ENCODE results near the gene CBLN1. TPM values are rescaled to one million over a fixed set of nuclear protein-coding genes. Genes with fewer than 3 reads are reported as not detected.

CBLN1 gene
- total RNA-seq (not detected in 2 replicates), polyA plus RNA-seq (not detected in 2 replicates), polyA minus RNA-seq (ENCODE audit: low replicate concordance) (not detected in 2 replicates)
- polyA plus RNA-seq (2012) = not detected in 2 replicates

GRCh38 chr16:49281480-49281842 is at the start of gene CBLN1:
CBLN1 (minus strand) TSS chr16:49281838; CDS start chr16:49281465, 373 bp downstream.
- Histone ChIP-seq H3K9ac (ENCODE audit: insufficient read depth, low read length) (no peak within 1 kb of the TSS), H3K4me1 (ENCODE audit: control insufficient read depth, extremely low read depth, insufficient read depth, low read length) (no peaks in the 10 kb centered on the region), H3K79me2 (ENCODE audit: control insufficient read depth, insufficient read depth, low read length) (no peaks in the 10 kb centered on the region), H2AFZ (ENCODE audit: low read length) (no peak within 1 kb of the TSS), H3K9me3 (ENCODE audit: control insufficient read depth, insufficient read depth, low read depth, low read length) (no peaks in the 10 kb centered on the region), H3K27me3 (ENCODE audit: control insufficient read depth, insufficient read depth, low read length) (peaks cover 39% of the 10 kb centered on the region), H3K4me3 (replicated peaks in 1 of 4; ENCODE audit: control extremely low read depth in 1 of 4, insufficient read depth in 1 of 4, low read depth in 3 of 4, low read length in 4 of 4) (no peak within 1 kb of the TSS), H3K4me2 (ENCODE audit: extremely low read depth, insufficient read depth, low read length) (no peak within 1 kb of the TSS), H3K27ac (ENCODE audit: insufficient read depth, low read length) (no peak within 1 kb of the TSS), H4K20me1 (ENCODE audit: control insufficient read depth, extremely low read depth, insufficient read depth, low read length) (no peaks in the 10 kb centered on the region), H3K36me3 (ENCODE audit: control insufficient read depth, insufficient read depth, low read length) (no peaks in the 10 kb centered on the region)
- no peak for DNase-seq (ENCODE audit: low read depth in 2 of 2)
- no peak for TF ChIP-seq EZH2 (IDR thresholded peaks at IDR 0.05; ENCODE audit: low read length, missing control alignments)
- no peak for TF ChIP-seq CTCF (conservative IDR thresholded peaks at IDR 0.05 in 1 of 2, IDR thresholded peaks at IDR 0.05 in 1 of 2; ENCODE audit: low read depth in 1 of 2, low read length in 2 of 2)

- TF ChIP-seq CTCF (conservative IDR thresholded peaks at IDR 0.05 in 1 of 2, IDR thresholded peaks at IDR 0.05 in 1 of 2; ENCODE audit: low read depth in 1 of 2, low read length in 2 of 2) (no peak), EZH2 (IDR thresholded peaks at IDR 0.05; ENCODE audit: low read length, missing control alignments) (no peak)
- Histone ChIP-seq H3K4me3 (replicated peaks in 1 of 4; ENCODE audit: control extremely low read depth in 1 of 4, insufficient read depth in 1 of 4, low read depth in 3 of 4, low read length in 4 of 4) (no peak overlapping the region), H3K4me1 (ENCODE audit: control insufficient read depth, extremely low read depth, insufficient read depth, low read length) (no peaks in the 10 kb centered on the region), H3K4me2 (ENCODE audit: extremely low read depth, insufficient read depth, low read length) (no peak overlapping the region), H3K27ac (ENCODE audit: insufficient read depth, low read length) (no peak overlapping the region), H3K9ac (ENCODE audit: insufficient read depth, low read length) (no peak overlapping the region), H3K36me3 (ENCODE audit: control insufficient read depth, insufficient read depth, low read length) (no peaks in the 10 kb centered on the region), H3K27me3 (ENCODE audit: control insufficient read depth, insufficient read depth, low read length) (no peaks in the 10 kb centered on the region), H2AFZ (ENCODE audit: low read length) (no peak overlapping the region), H4K20me1 (ENCODE audit: control insufficient read depth, extremely low read depth, insufficient read depth, low read length) (no peaks in the 10 kb centered on the region), H3K9me3 (ENCODE audit: control insufficient read depth, insufficient read depth, low read depth, low read length) (no peaks in the 10 kb centered on the region), H3K79me2 (ENCODE audit: control insufficient read depth, insufficient read depth, low read length) (no peaks in the 10 kb centered on the region)
- no peak for DNase-seq (ENCODE audit: low read depth in 2 of 2)
These were observed 49.0 kb upstream of the CBLN1 start for GRCh38 chr16:49330562-49331201.

- no peaks in the 10 kb centered on the region for H3K4me1 ChIP-seq (ENCODE audit: control insufficient read depth, extremely low read depth, insufficient read depth, low read length)
- H4K20me1 ChIP-seq (ENCODE audit: control insufficient read depth, extremely low read depth, insufficient read depth, low read length) = no peaks in the 10 kb centered on the region
- no peaks in the 10 kb centered on the region for H3K27me3 ChIP-seq (ENCODE audit: control insufficient read depth, insufficient read depth, low read length)
- H3K9me3 ChIP-seq (ENCODE audit: control insufficient read depth, insufficient read depth, low read depth, low read length) = no peaks in the 10 kb centered on the region
- H3K36me3 ChIP-seq (ENCODE audit: control insufficient read depth, insufficient read depth, low read length) = no peaks in the 10 kb centered on the region
- H3K79me2 ChIP-seq (ENCODE audit: control insufficient read depth, insufficient read depth, low read length) = no peaks in the 10 kb centered on the region
- DNase-seq (ENCODE audit: low read depth in 2 of 2) = no peak
- no peak overlapping the region for H2AFZ ChIP-seq (ENCODE audit: low read length)
- H3K4me2 ChIP-seq (ENCODE audit: extremely low read depth, insufficient read depth, low read length) = no peak overlapping the region
- no peak overlapping the region for H3K27ac ChIP-seq (ENCODE audit: insufficient read depth, low read length)
- H3K9ac ChIP-seq (ENCODE audit: insufficient read depth, low read length) = no peak overlapping the region
- TF ChIP-seq CTCF (conservative IDR thresholded peaks at IDR 0.05 in 1 of 2, IDR thresholded peaks at IDR 0.05 in 1 of 2; ENCODE audit: low read depth in 1 of 2, low read length in 2 of 2) (no peak), EZH2 (IDR thresholded peaks at IDR 0.05; ENCODE audit: low read length, missing control alignments) (no peak)
- H3K4me3 ChIP-seq (replicated peaks in 1 of 4; ENCODE audit: control extremely low read depth in 1 of 4, insufficient read depth in 1 of 4, low read depth in 3 of 4, low read length in 4 of 4) = no peak overlapping the region
These were observed 46.7 kb upstream of the CBLN1 start for GRCh38 chr16:49328325-49328724.

Measured in fibroblast of lung (primary cell).